Measurements from ENCODE around the gene ENTPD8.

- no peak for TF ChIP-seq POLR2A (IDR thresholded peaks at IDR 0.05)
- no peak for TF ChIP-seq CTCF (IDR thresholded peaks at IDR 0.05)
Measured at GRCh38 chr9:137392232-137393007, 48.7 kb downstream of the ENTPD8 start.

Measured in uterus (tissue), 2 donors.